SJSA1 (cell line): ENCODE measurements around the gene LRRC51. TPM values are rescaled to one million over a fixed set of nuclear protein-coding genes. Genes with fewer than 3 reads are reported as not detected.
A peak's percentile ranks its signal among the peaks of the same experiment; 100 is the strongest.

ENCODE experiments used
- DNase-seq, 2 experiments: peaks; one replicate each; pipeline ENCODE4 v3.0.0-alpha.2; 2015 to 2020; ENCODE audit warnings: low spot score in 2 of 2, low read depth in 1 of 2
- H3K27ac ChIP-seq: fragments of 250-450 bp; sonication (Bioruptor Pico); 2 replicates; pipeline ENCODE4 v1.5.1; 2020; ENCODE audit warnings: mild to moderate bottlenecking, moderate library complexity
- H3K27me3 ChIP-seq: fragments of 250-450 bp; sonication (Bioruptor Pico); replicated peaks from 2 replicates; pipeline ENCODE4 v1.5.1; 2020; ENCODE audit warnings: mild to moderate bottlenecking, moderate library complexity
- H3K36me3 ChIP-seq: fragments of 250-450 bp; sonication (Bioruptor Pico); 2 replicates; pipeline ENCODE4 v1.5.1; 2020; ENCODE audit warnings: mild to moderate bottlenecking
- H3K4me1 ChIP-seq: fragments of 250-450 bp; sonication (Bioruptor Pico); replicated peaks from 2 replicates; pipeline ENCODE4 v1.6.1; 2021; ENCODE audit warnings: mild to moderate bottlenecking
- H3K4me3 ChIP-seq: fragments of 250-450 bp; sonication (Bioruptor Pico); 2 replicates; pipeline ENCODE4 v1.5.1; 2020; ENCODE audit warnings: mild to moderate bottlenecking
- H3K9me3 ChIP-seq: fragments of 250-450 bp; sonication (Bioruptor Pico); replicated peaks from 2 replicates; pipeline ENCODE4 v1.5.1; 2020; ENCODE audit warnings: mild to moderate bottlenecking
- total RNA-seq: library from RNA; depleted of rRNA; stranded (reverse); fragments of >200 nt; shearing (Covaris generic); gene quantifications from 2 replicates; pipeline ENCODE4 v1.2.3, GENCODE V29; 2014; rRNA removed

The LRRC51 gene
- total RNA-seq, 1 experiment from 2014 or later: 4.1 TPM

DNA sequence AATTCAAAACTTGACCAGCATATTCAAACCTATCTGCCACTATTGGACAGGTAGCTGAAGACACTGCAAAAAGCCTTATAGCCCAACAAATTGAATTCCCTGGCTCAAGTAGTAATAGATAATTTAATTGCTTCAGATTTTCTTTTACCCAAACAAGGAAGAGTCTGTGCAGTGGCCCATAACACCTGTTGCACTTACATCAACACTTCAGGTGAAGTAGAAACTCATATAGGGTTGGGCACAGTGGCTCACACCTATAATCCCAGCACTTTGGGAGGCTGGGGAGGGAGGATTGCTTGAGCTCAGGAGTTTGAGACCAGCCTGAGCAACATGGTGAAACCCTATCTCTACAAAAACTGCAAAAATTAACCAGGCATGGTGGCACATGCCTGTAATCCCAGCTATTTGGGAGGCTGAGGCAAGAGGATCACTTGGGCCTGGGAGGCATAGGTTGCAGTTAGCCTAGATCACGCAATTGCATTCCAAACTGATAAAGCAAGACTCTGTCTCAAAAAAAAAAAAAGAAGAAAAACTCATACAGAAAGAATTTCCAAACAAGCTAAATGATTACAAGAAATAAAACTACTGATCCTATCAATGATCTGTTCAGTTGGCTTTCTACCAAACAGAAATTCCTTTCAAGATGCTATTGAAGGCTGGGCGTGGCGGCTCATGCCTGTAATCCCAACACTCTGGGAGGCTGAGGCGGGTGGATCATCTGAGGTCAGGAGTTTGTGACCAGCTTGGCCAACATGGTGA lies 64.3 kb downstream of the LRRC51 start:
- DNase-seq: peak; percentile 43 to 50
- no peaks in the 10 kb centered on the region for H3K36me3 ChIP-seq
- peak overlapping the region; percentile 76 for H3K27ac ChIP-seq
- no peaks in the 10 kb centered on the region for H3K27me3 ChIP-seq
- H3K9me3 ChIP-seq: no peaks in the 10 kb centered on the region
- no peak overlapping the region for H3K4me3 ChIP-seq
- H3K4me1 ChIP-seq: peaks cover 30% of the 10 kb centered on the region

Other genes starting within 250 kb of the LRRC51 start
- gene DEFB108B, start 247.7 kb upstream of the LRRC51 start, total RNA-seq: not detected in 2 replicates
- not detected in 2 replicates for gene DEFB131B, start 202.4 kb upstream of the LRRC51 start, total RNA-seq
- gene XNDC1N, start 152.3 kb upstream of the LRRC51 start, total RNA-seq: 0.47 and 3.2 TPM in 2 replicates
- 6.4 and 21.4 TPM in 2 replicates for gene RNF121, start 151.8 kb upstream of the LRRC51 start, total RNA-seq
- gene IL18BP, start 81.9 kb upstream of the LRRC51 start, total RNA-seq: 0.06 and 3.3 TPM in 2 replicates
- gene NUMA1, start 308 bp upstream of the LRRC51 start, total RNA-seq: 38.4 and 46.4 TPM in 2 replicates
- gene LAMTOR1, start 22.4 kb downstream of the LRRC51 start, total RNA-seq: 51.2 and 76.8 TPM in 2 replicates
- not detected in 2 replicates for gene TOMT, start 25.1 kb downstream of the LRRC51 start, total RNA-seq
- 23.5 and 46.9 TPM in 2 replicates for gene ANAPC15, start 31.8 kb downstream of the LRRC51 start, total RNA-seq
- not detected in 2 replicates for gene FOLR3, start 54.9 kb downstream of the LRRC51 start, total RNA-seq
- gene FOLR1, start 111.3 kb downstream of the LRRC51 start, total RNA-seq: 0.29 TPM in 1 of 2 replicates, not detected in the other
- gene FOLR2, start 135.9 kb downstream of the LRRC51 start, total RNA-seq: not detected in 2 replicates
- gene INPPL1, start 143.9 kb downstream of the LRRC51 start, total RNA-seq: 21.5 and 27.7 TPM in 2 replicates
- gene PHOX2A, start 163.3 kb downstream of the LRRC51 start, total RNA-seq: not detected in 2 replicates